Stimulated activated CD4-positive, alpha-beta T cell treated with anti-CD3 and anti-CD28 coated beads, Interleukin-1b, Interleukin-23, amount 100 ng/mL, for 24 hours (primary cell): ENCODE data around the gene NOS1AP.

Experiments used
- DNase-seq, 4 experiments: peaks; one replicate each; pipeline ENCODE4 v3.0.0-alpha.2; 2020; ENCODE audit warnings: low read depth in 4 of 4, low spot score in 1 of 4

The NOS1AP gene

GRCh38 chr1:162285149-162285561, 215.7 kb downstream of the NOS1AP start:
- no peak for DNase-seq

- no peak for DNase-seq
Measured at GRCh38 chr1:162291000-162291399, 221.5 kb downstream of the NOS1AP start.

- DNase-seq: no peak
Measured at GRCh38 chr1:162292422-162292849, 222.9 kb downstream of the NOS1AP start.

- DNase-seq: no peak
Measured at GRCh38 chr1:162293073-162293692, 223.7 kb downstream of the NOS1AP start.

GRCh38 chr1:162294015-162294414, 224.5 kb downstream of the NOS1AP start:
- DNase-seq: no peak

GRCh38 chr1:162297208-162297607, 227.7 kb downstream of the NOS1AP start:
- no peak for DNase-seq

GRCh38 chr1:162298266-162298665, 228.8 kb downstream of the NOS1AP start:
- no peak for DNase-seq

GRCh38 chr1:162299018-162299417, 229.5 kb downstream of the NOS1AP start:
- no peak for DNase-seq

GRCh38 chr1:162300057-162300917, 230.8 kb downstream of the NOS1AP start:
- no peak for DNase-seq

- no peak for DNase-seq
Measured at GRCh38 chr1:162301696-162302095, 232.2 kb downstream of the NOS1AP start.

GRCh38 chr1:162302306-162303003, 233.0 kb downstream of the NOS1AP start:
- no peak for DNase-seq

GRCh38 chr1:162303004-162303344, 233.5 kb downstream of the NOS1AP start:
- no peak for DNase-seq

- DNase-seq: no peak
Measured at GRCh38 chr1:162304736-162305135, 235.2 kb downstream of the NOS1AP start.

GRCh38 chr1:162305969-162306368, 236.5 kb downstream of the NOS1AP start:
- DNase-seq: no peak

GRCh38 chr1:162310337-162310736, 240.8 kb downstream of the NOS1AP start:
- no peak for DNase-seq

GRCh38 chr1:162314206-162314605, 244.7 kb downstream of the NOS1AP start:
- no peak for DNase-seq

GRCh38 chr1:162315673-162316072, 246.2 kb downstream of the NOS1AP start:
- DNase-seq: no peak

GRCh38 chr1:162316187-162316586, 246.7 kb downstream of the NOS1AP start:
- DNase-seq: no peak

GRCh38 chr1:162317621-162318020, 248.1 kb downstream of the NOS1AP start:
- DNase-seq: no peak

GRCh38 chr1:162319493-162320175, 250.1 kb downstream of the NOS1AP start:
- no peak for DNase-seq

GRCh38 chr1:162321809-162322422, 252.4 kb downstream of the NOS1AP start:
- no peak for DNase-seq
